Trophoblast cell (in vitro differentiated cells and primary cell): Measurements from ENCODE around the gene RAD51D.
A peak's percentile ranks its signal among the peaks of the same experiment; 100 is the strongest.

ENCODE experiments used
- DNase-seq, 2 donors: peaks; one replicate each; pipeline ENCODE4 v3.0.0-alpha.2; 2016
- H2AFZ ChIP-seq: 2 replicates; pipeline ENCODE4 v1.6.1; 2013; ENCODE audit warnings: low read length, moderate library complexity, mild to moderate bottlenecking; ENCODE audit not compliant: insufficient read depth, poor library complexity
- H2AK5ac ChIP-seq: 2 replicates; pipeline ENCODE4 v1.6.1; 2013; ENCODE audit warnings: mild to moderate bottlenecking, low read length
- H2BK120ac ChIP-seq: 2 replicates; pipeline ENCODE4 v1.6.1; 2013; ENCODE audit warnings: low read length, mild to moderate bottlenecking, moderate library complexity; ENCODE audit not compliant: insufficient read depth, poor library complexity
- H2BK12ac ChIP-seq: 2 replicates; pipeline ENCODE4 v1.6.1; 2013; ENCODE audit warnings: mild to moderate bottlenecking, low read length, moderate library complexity
- H2BK5ac ChIP-seq: 2 replicates; pipeline ENCODE4 v1.6.1; 2013; ENCODE audit warnings: low read length, low read depth, moderate library complexity, mild to moderate bottlenecking; ENCODE audit not compliant: poor library complexity
- H3K14ac ChIP-seq: 2 replicates; pipeline ENCODE4 v1.6.1; 2013; ENCODE audit warnings: mild to moderate bottlenecking, low read length
- H3K18ac ChIP-seq: 2 replicates; pipeline ENCODE4 v1.6.1; 2013; ENCODE audit warnings: mild to moderate bottlenecking, low read length
- H3K23ac ChIP-seq: 2 replicates; pipeline ENCODE4 v1.6.1; 2013; ENCODE audit warnings: low read length
- H3K27ac ChIP-seq: 2 replicates; pipeline ENCODE4 v1.5.1; 2013; ENCODE audit warnings: low read depth, mild to moderate bottlenecking, inconsistent platforms, low read length, moderate library complexity
- H3K27me3 ChIP-seq: 2 replicates; pipeline ENCODE4 v1.6.1; 2013; ENCODE audit warnings: inconsistent platforms, mild to moderate bottlenecking, low read length, moderate library complexity; ENCODE audit not compliant: insufficient read depth
- H3K36me3 ChIP-seq, 2 experiments: 1 replicate in 1 of 2; 2 replicates in 1 of 2; pipeline ENCODE4 v1.6.1; 2013; ENCODE audit warnings: low read length in 2 of 2, mild to moderate bottlenecking in 2 of 2, moderate library complexity in 1 of 2; ENCODE audit not compliant: insufficient read depth in 2 of 2, control insufficient read depth in 1 of 2
- H3K4ac ChIP-seq: 2 replicates; pipeline ENCODE4 v1.6.1; 2013; ENCODE audit warnings: low read depth, mild to moderate bottlenecking, low read length, moderate library complexity
- H3K4me1 ChIP-seq, 2 experiments: 1 replicate in 1 of 2; 2 replicates in 1 of 2; pipeline ENCODE4 v1.6.1; 2013; ENCODE audit warnings: low read length in 2 of 2, mild to moderate bottlenecking in 2 of 2, moderate library complexity in 1 of 2; ENCODE audit not compliant: insufficient read depth in 2 of 2, control insufficient read depth in 1 of 2
- H3K4me2 ChIP-seq: 2 replicates; pipeline ENCODE4 v1.6.1; 2013; ENCODE audit warnings: inconsistent platforms, mild to moderate bottlenecking, low read length, moderate library complexity
- H3K4me3 ChIP-seq: 2 replicates; pipeline ENCODE4 v1.5.1; 2013; ENCODE audit warnings: mild to moderate bottlenecking, low read depth, low read length, inconsistent platforms
- H3K79me1 ChIP-seq: one replicate; pipeline ENCODE4 v1.6.1; 2013; ENCODE audit warnings: low read length
- H3K79me2 ChIP-seq: 2 replicates; pipeline ENCODE4 v1.6.1; 2013; ENCODE audit warnings: low read length, mild to moderate bottlenecking; ENCODE audit not compliant: control insufficient read depth, insufficient read depth, poor library complexity
- H3K9ac ChIP-seq: 2 replicates; pipeline ENCODE4 v1.6.1; 2013; ENCODE audit warnings: mild to moderate bottlenecking, low read length
- H3K9me3 ChIP-seq: 2 replicates; pipeline ENCODE4 v1.6.1; 2013; ENCODE audit warnings: low read depth, mild to moderate bottlenecking, control low read depth, inconsistent platforms, low read length; ENCODE audit not compliant: insufficient read depth
- H4K12ac ChIP-seq: 2 replicates; pipeline ENCODE4 v1.6.1; 2013; ENCODE audit warnings: low read depth, mild to moderate bottlenecking, low read length, moderate library complexity
- H4K8ac ChIP-seq: 2 replicates; pipeline ENCODE4 v1.6.1; 2013; ENCODE audit warnings: low read depth, mild to moderate bottlenecking, low read length, moderate library complexity
- H4K91ac ChIP-seq: one replicate; pipeline ENCODE4 v1.6.1; 2013; ENCODE audit warnings: low read depth, mild to moderate bottlenecking, low read length, moderate library complexity
- WGBS: extraction: QIAGEN DNeasy Blood & Tissue Kit; methylation state at CpG from one replicate; pipeline ENCODE4 v1.1.7; 2013; ENCODE audit warnings: missing lambda C conversion rate; ENCODE audit not compliant: insufficient read length, insufficient coverage; ENCODE audit errors: extremely low coverage; 5-methylcytosine and 5-hydroxymethylcytosine counted together

Gene RAD51D

GRCh38 chr17:35073991-35074627, 45.6 kb downstream of the RAD51D start:
- Histone ChIP-seq H4K91ac (no peak overlapping the region), H3K36me3 (no peaks in the 10 kb centered on the region), H2AK5ac (no peak overlapping the region), H3K79me2 (no peaks in the 10 kb centered on the region), H2BK12ac (no peak overlapping the region), H3K23ac (no peak overlapping the region), H3K9me3 (no peaks in the 10 kb centered on the region), H2AFZ (no peak overlapping the region), H4K12ac (no peak overlapping the region), H3K79me1 (no peaks in the 10 kb centered on the region), H3K27me3 (no peaks in the 10 kb centered on the region), H2BK120ac (no peak overlapping the region), H4K8ac (no peak overlapping the region), H3K4me1 (no peaks in the 10 kb centered on the region), H3K9ac (no peak overlapping the region), H3K18ac (no peak overlapping the region), H3K27ac (no peak overlapping the region), H2BK5ac (no peak overlapping the region), H3K4ac (no peak overlapping the region), H3K14ac (no peak overlapping the region), H3K4me3 (no peak overlapping the region), H3K4me2 (no peak overlapping the region)
- no CpG with 5 or more reads among the region's 5 CpGs for WGBS
- peak; percentile 79 to 95 for DNase-seq

- Histone ChIP-seq H2AFZ (no peak overlapping the region), H2AK5ac (no peak overlapping the region), H2BK120ac (no peak overlapping the region), H4K8ac (no peak overlapping the region), H2BK5ac (no peak overlapping the region), H4K12ac (no peak overlapping the region), H3K9ac (no peak overlapping the region), H3K79me1 (no peaks in the 10 kb centered on the region), H3K14ac (no peak overlapping the region), H3K4me1 (no peaks in the 10 kb centered on the region), H3K23ac (no peak overlapping the region), H3K18ac (no peak overlapping the region), H3K4ac (no peak overlapping the region), H2BK12ac (no peak overlapping the region), H3K27ac (no peak overlapping the region), H3K27me3 (no peaks in the 10 kb centered on the region), H3K36me3 (no peaks in the 10 kb centered on the region), H3K9me3 (no peaks in the 10 kb centered on the region), H3K79me2 (no peaks in the 10 kb centered on the region), H3K4me2 (no peak overlapping the region), H3K4me3 (no peak overlapping the region), H4K91ac (no peak overlapping the region)
- no CpG with 5 or more reads among the region's 3 CpGs for WGBS
- peak; percentile 83 to 94 for DNase-seq
Observed at GRCh38 chr17:35073183-35073790, 46.4 kb downstream of the RAD51D start.

- Histone ChIP-seq H3K9me3 (no peaks in the 10 kb centered on the region), H3K4me3 (no peak overlapping the region), H3K4me1 (no peaks in the 10 kb centered on the region), H4K8ac (no peak overlapping the region), H2BK12ac (no peak overlapping the region), H3K9ac (no peak overlapping the region), H3K14ac (no peak overlapping the region), H3K4me2 (no peak overlapping the region), H2BK120ac (no peak overlapping the region), H3K36me3 (no peaks in the 10 kb centered on the region), H4K12ac (no peak overlapping the region), H3K4ac (no peak overlapping the region), H2AFZ (no peak overlapping the region), H3K27me3 (no peaks in the 10 kb centered on the region), H3K23ac (no peak overlapping the region), H3K79me1 (no peaks in the 10 kb centered on the region), H4K91ac (no peak overlapping the region), H3K79me2 (no peaks in the 10 kb centered on the region), H3K27ac (no peak overlapping the region), H3K18ac (no peak overlapping the region), H2BK5ac (no peak overlapping the region), H2AK5ac (no peak overlapping the region)
- WGBS = no CpG with 5 or more reads among the region's 2 CpGs
- DNase-seq = no peak
Observed at GRCh38 chr17:35069311-35069710, 50.3 kb downstream of the RAD51D start.

- Histone ChIP-seq H2BK12ac (no peak overlapping the region), H3K79me1 (no peaks in the 10 kb centered on the region), H4K8ac (no peak overlapping the region), H3K27ac (no peak overlapping the region), H2AK5ac (no peak overlapping the region), H3K36me3 (no peaks in the 10 kb centered on the region), H4K12ac (no peak overlapping the region), H3K4me1 (peaks cover 0 to 6% of the 10 kb centered on the region in 2 experiments), H4K91ac (no peak overlapping the region), H3K4me3 (no peak overlapping the region), H3K4ac (no peak overlapping the region), H3K18ac (no peak overlapping the region), H2BK5ac (no peak overlapping the region), H3K9me3 (no peaks in the 10 kb centered on the region), H3K4me2 (no peak overlapping the region), H2AFZ (no peak overlapping the region), H3K27me3 (no peaks in the 10 kb centered on the region), H3K14ac (no peak overlapping the region), H3K79me2 (no peaks in the 10 kb centered on the region), H3K23ac (no peak overlapping the region), H3K9ac (no peak overlapping the region), H2BK120ac (no peak overlapping the region)
- WGBS = no CpG with 5 or more reads among the region's 2 CpGs
- no peak for DNase-seq
Observed at GRCh38 chr17:35068249-35068648, 51.4 kb downstream of the RAD51D start.
